NT2/D1 (cell line): ENCODE results near the gene OTULIN.

Source experiments
- SUZ12 ChIP-seq: IDR thresholded peaks from 2 replicates; pipeline ENCODE4 v1.6.1; 2011; ENCODE audit not compliant: insufficient read length, insufficient read depth; ENCODE audit errors: extremely low read depth
- YY1 ChIP-seq: IDR thresholded peaks from 2 replicates; pipeline ENCODE4 v1.6.1; 2011; ENCODE audit not compliant: insufficient read length, insufficient read depth
- ZNF274 ChIP-seq: IDR thresholded peaks from 2 replicates; pipeline ENCODE4 v1.6.1; 2011; ENCODE audit warnings: mild to moderate bottlenecking, low read depth, low read length

- no peak for TF ChIP-seq SUZ12
- no peak for TF ChIP-seq YY1
- no peak for TF ChIP-seq ZNF274
Measured at GRCh38 chr5:14665101-14665822, 744 bp downstream of the OTULIN start.
